Measurements from ENCODE around the gene ADGB.

DNA sequence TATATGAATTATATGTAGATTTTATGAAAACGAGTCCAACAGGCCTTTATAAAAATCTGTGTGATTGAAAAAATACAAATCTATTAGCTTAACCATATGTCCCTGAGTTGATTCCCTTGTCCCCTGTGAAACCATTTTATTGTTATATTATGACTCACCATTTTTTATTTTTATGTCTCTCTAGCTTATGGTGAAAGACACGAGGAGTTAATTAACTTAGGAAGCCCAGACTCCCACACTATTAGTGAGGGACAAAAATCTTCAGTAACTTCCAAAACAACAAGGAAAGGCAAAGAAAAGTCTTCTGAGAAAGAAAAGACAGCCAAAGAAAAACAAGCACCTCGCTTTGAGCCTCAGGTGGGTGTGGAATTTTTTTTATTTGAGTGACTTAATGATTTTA is 183.1 kb downstream of the ADGB start:
- TF ChIP-seq EZH2phosphoT487 (IDR thresholded peaks at IDR 0.05; ENCODE audit: borderline replicate concordance, low read depth, low read length), result no peak
- TF ChIP-seq, protein P1, sequence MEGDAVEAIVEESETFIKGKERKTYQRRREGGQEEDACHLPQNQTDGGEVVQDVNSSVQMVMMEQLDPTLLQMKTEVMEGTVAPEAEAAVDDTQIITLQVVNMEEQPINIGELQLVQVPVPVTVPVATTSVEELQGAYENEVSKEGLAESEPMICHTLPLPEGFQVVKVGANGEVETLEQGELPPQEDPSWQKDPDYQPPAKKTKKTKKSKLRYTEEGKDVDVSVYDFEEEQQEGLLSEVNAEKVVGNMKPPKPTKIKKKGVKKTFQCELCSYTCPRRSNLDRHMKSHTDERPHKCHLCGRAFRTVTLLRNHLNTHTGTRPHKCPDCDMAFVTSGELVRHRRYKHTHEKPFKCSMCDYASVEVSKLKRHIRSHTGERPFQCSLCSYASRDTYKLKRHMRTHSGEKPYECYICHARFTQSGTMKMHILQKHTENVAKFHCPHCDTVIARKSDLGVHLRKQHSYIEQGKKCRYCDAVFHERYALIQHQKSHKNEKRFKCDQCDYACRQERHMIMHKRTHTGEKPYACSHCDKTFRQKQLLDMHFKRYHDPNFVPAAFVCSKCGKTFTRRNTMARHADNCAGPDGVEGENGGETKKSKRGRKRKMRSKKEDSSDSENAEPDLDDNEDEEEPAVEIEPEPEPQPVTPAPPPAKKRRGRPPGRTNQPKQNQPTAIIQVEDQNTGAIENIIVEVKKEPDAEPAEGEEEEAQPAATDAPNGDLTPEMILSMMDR (conservative IDR thresholded peaks at IDR 0.05; ENCODE audit: low read length), result no peak

Data from OCI-LY7 (cell line).